ENCODE data around the gene CSN2.

- TF ChIP-seq CTCF (IDR thresholded peaks at IDR 0.05) = no peak
- no peak for TF ChIP-seq EZH2 (IDR thresholded peaks at IDR 0.05; ENCODE audit: borderline replicate concordance, insufficient read depth, low read depth, low read length, poor library complexity, severe bottlenecking)
These were observed 30.0 kb upstream of the CSN2 start, which contains the start of gene STATH for GRCh38 chr4:69995526-69996016.

Data from B cell (primary cell).